WERI-Rb-1 (cell line): Measurements from ENCODE around the gene GMEB2.

Source experiments
- DNase-seq: peaks from one replicate; pipeline ENCODE4 v3.0.0-alpha.2; 2020
- H3K27ac ChIP-seq: fragments of 250-450 bp; sonication (Bioruptor Pico); 2 replicates; pipeline ENCODE4 v1.5.1; 2020; ENCODE audit warnings: mild to moderate bottlenecking, moderate library complexity
- H3K27me3 ChIP-seq: fragments of 250-450 bp; sonication (Bioruptor Pico); 2 replicates; pipeline ENCODE4 v1.5.1; 2021; ENCODE audit warnings: mild to moderate bottlenecking, low read depth, moderate library complexity; ENCODE audit not compliant: insufficient read depth, severe bottlenecking
- H3K36me3 ChIP-seq: fragments of 250-450 bp; sonication (Bioruptor Pico); 2 replicates; pipeline ENCODE4 v1.5.1; 2020; ENCODE audit warnings: mild to moderate bottlenecking, moderate library complexity
- H3K4me3 ChIP-seq: 2 replicates; pipeline ENCODE4 v1.5.1; 2011; ENCODE audit warnings: low read depth, mild to moderate bottlenecking, control low read depth, low read length
- H3K9me3 ChIP-seq: fragments of 250-450 bp; sonication (Bioruptor Pico); 2 replicates; pipeline ENCODE4 v1.5.1; 2021; ENCODE audit warnings: mild to moderate bottlenecking, moderate library complexity; ENCODE audit not compliant: severe bottlenecking
- TF ChIP-seq, protein P1 (sequence below): IDR thresholded peaks from 2 replicates; pipeline ENCODE4 v1.5.1; 2011; ENCODE audit warnings: low read depth, mild to moderate bottlenecking, control low read depth, inconsistent platforms, low read length

Gene GMEB2

GRCh38 chr20:63570281-63571086, 56.4 kb downstream of the GMEB2 start:
- H3K27me3 ChIP-seq = no peaks in the 10 kb centered on the region
- TF ChIP-seq, protein P1, sequence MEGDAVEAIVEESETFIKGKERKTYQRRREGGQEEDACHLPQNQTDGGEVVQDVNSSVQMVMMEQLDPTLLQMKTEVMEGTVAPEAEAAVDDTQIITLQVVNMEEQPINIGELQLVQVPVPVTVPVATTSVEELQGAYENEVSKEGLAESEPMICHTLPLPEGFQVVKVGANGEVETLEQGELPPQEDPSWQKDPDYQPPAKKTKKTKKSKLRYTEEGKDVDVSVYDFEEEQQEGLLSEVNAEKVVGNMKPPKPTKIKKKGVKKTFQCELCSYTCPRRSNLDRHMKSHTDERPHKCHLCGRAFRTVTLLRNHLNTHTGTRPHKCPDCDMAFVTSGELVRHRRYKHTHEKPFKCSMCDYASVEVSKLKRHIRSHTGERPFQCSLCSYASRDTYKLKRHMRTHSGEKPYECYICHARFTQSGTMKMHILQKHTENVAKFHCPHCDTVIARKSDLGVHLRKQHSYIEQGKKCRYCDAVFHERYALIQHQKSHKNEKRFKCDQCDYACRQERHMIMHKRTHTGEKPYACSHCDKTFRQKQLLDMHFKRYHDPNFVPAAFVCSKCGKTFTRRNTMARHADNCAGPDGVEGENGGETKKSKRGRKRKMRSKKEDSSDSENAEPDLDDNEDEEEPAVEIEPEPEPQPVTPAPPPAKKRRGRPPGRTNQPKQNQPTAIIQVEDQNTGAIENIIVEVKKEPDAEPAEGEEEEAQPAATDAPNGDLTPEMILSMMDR = no peak
- no peak overlapping the region for H3K27ac ChIP-seq
- no peak for DNase-seq
- no peaks in the 10 kb centered on the region for H3K9me3 ChIP-seq
- H3K4me3 ChIP-seq = no peak overlapping the region
- H3K36me3 ChIP-seq = no peaks in the 10 kb centered on the region; the same call in 1 of the 2 replicates

- Histone ChIP-seq H3K9me3 (no peaks in the 10 kb centered on the region), H3K27ac (no peak overlapping the region), H3K4me3 (no peak overlapping the region), H3K36me3 (no peaks in the 10 kb centered on the region; the same call in 1 of the 2 replicates), H3K27me3 (no peaks in the 10 kb centered on the region)
- TF ChIP-seq, protein P1 = no peak
- DNase-seq = no peak
Measured at GRCh38 chr20:63568986-63569949, 57.6 kb downstream of the GMEB2 start.

DNA sequence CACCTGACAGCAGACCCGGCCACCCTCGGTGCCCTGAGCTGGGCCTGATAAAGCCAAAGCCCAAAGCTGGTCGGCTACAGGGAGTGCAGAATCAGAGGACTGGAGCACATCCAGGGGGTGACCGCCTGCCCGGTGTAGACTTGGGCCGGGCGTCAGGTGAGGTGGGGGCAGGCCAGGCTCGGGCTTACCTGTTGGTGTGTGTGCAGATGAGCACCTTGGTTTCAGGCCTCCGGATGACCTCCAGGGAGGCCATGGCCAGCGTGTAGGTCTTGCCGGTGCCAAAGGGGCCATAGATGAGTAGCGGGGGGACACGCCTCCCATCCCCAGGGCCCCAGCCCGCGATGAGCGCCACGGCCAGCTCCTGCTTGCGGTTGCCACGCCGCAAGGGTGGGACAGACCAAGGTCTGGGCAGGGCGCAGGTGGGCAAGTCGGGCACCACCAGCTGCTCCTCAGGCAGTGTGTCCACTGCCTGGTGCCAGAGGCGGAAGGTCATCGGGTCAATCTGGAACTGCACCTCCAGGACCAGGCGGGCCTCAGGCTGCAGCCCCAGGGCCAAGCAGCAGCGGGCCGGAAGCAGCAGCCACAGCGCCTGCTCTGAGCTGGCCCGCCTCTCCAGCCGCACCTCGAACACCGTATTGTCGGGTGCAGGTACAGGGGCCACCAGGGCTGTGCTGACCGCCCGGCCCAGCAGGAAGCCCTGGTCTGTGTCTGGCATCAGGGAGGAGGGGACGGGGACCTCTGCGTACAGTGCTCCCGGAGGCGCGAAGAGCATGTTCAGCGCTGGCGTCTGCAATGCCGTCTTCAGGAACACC, 58.5 kb downstream of the GMEB2 start:
- TF ChIP-seq, protein P1 = no peak
- no peak overlapping the region for H3K27ac ChIP-seq

GRCh38 chr20:63567386-63568169, 59.3 kb downstream of the GMEB2 start:
- H3K4me3 ChIP-seq = no peak overlapping the region

More for the DNA sequence above, 58.5 kb downstream of the GMEB2 start:
- no peak for DNase-seq
- Histone ChIP-seq H3K4me3 (no peak overlapping the region), H3K9me3 (no peaks in the 10 kb centered on the region), H3K36me3 (no peaks in the 10 kb centered on the region; the same call in none of the 2 replicates), H3K27me3 (no peaks in the 10 kb centered on the region)

More at GRCh38 chr20:63567386-63568169, 59.3 kb downstream of the GMEB2 start:
- H3K9me3 ChIP-seq = no peaks in the 10 kb centered on the region
- no peak overlapping the region for H3K27ac ChIP-seq
- DNase-seq = no peak
- no peaks in the 10 kb centered on the region; the same call in none of the 2 replicates for H3K36me3 ChIP-seq
- TF ChIP-seq, protein P1 = no peak
- no peaks in the 10 kb centered on the region for H3K27me3 ChIP-seq
